Ovary (tissue), 3 donors: Measurements from ENCODE around the gene TENT5A.

Source experiments
- CTCF ChIP-seq, 3 donors: fragments of 450-650 bp in 2 of 3; fragments of 200-600 bp in 1 of 3; IDR thresholded peaks; one replicate each; pipeline versions ENCODE4 v1.5.1 to v1.8.0; 2016 to 2022; ENCODE audit warnings: antibody characterized with exemption in 3 of 3, mild to moderate bottlenecking in 1 of 3
- EP300 ChIP-seq: sonication (generic); formaldehyde crosslinking; IDR thresholded peaks from one replicate; pipeline ENCODE4 v1.6.1; 2017; ENCODE audit warnings: antibody characterized with exemption
- donor health status: DM: no; HTN: no; CAD: no.

- no peak for TF ChIP-seq CTCF (IDR thresholded peaks at IDR 0.05)
- TF ChIP-seq EP300: no peak
Measured at GRCh38 chr6:81763051-81763450, 10.6 kb upstream of the TENT5A start.
